ENCODE measurements around the gene ARHGEF4.
A peak's percentile ranks its signal among the peaks of the same experiment; 100 is the strongest.

The ARHGEF4 gene, protein sequence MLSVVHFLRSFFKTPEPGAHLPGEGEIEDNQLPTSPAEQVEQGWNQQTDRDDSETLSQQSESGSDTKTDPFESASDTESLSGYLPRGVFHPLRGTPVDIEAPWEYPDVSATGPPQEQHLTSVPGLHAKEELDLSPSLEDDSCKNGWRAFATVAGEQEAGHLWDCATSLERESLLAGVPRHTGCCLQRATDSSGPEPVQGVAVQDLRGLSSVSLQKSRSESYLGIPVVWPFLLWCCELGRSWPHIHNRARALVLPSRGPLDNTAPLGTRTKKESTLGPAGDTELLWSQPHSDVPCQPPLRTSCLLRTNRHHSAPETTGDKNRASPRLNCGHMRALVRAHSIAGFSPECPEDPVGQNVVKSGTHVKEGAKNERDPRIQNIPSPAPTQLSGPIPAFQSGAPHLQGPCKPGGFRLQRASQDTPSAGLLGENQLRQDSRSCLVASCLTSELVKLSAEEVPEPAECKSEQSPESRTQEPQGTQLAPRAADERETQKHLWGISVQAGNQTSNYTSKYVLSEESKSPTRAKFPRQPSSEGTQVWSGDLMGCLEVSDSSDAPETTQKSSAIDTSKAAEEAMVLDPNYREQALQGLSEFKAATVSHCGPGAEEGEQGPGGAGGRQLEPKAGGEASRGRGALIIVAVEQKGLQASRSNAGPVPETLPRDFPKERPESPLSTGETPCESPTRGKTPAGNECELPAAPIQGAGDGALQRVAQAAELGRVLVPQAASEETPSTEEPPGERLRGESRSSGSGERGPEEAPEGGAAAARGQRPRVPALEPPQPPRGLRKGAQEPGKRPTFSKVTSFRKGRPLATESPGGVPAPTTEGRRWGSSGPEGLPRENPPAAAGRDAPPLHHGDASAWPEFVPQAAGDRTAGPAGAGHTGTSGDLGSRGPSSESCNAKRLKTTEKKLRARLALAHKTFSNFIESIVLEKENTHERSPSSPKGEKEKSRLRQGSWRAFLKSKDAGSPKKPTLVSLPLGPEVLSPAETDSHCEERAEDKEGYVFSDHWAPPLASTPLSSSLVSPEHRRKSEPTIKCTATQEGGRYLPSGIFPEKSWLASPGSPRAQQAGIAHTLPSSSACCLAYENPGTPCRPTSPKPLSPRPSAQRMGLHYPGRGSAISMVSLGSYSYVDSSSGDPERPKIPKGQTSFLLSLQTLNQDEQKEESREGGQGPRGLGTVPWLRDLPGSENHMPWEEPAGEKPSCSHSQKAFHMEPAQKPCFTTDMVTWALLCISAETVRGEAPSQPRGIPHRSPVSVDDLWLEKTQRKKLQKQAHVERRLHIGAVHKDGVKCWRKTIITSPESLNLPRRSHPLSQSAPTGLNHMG (N-terminal part only)

DNA sequence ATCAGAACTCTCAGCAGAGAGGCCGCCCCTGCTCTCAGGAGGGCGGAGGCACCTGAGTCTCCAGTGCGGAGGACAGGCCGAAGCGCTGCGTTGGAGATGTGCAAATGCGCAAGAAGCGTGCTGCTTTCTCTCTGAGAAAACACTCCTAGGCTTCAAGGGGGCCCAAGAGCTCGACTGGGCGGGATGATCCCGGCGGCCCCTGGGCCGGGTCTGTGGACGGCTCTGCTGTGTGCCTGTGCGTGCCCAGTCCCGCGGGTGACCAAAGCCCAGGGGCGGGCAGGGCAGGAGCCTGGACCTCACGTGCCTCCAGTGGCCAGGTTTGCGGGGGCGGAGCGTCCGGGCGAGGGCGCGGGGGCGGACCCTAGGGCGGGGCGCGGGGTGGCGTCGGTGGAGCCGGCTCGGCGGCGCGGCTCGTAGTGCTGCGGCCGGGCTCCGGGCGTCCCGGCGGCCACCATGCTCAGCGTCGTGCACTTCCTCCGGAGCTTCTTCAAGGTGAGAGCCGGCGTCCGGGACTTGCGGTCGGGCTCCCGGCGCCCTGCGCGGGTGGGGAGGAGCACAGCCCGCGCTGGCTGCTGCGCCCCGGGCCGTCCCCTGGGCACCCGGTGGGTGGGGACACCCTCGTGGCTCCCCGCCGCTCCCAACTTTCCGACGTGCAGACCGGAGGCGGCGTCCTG is at the start of gene ARHGEF4:
TSS of gene ARHGEF4 (plus strand) at position 414 of the 674 bp plus-strand sequence. CDS start at position 454, 40 bp downstream.
- H3K4me1 Mint-ChIP-seq (ENCODE audit: low read depth), result no peaks in the 10 kb centered on the region
- peaks cover 48% of the 10 kb centered on the region for H3K27me3 Mint-ChIP-seq
- no peak within 1 kb of the TSS for H3K27ac Mint-ChIP-seq
- no peaks in the 10 kb centered on the region for H3K36me3 Mint-ChIP-seq (ENCODE audit: low read depth)
- H3K9me3 Mint-ChIP-seq, result no peaks in the 10 kb centered on the region
- intact Hi-C loops (cut with micrococcal nuclease), result no loop called here
- no peak within 1 kb of the TSS for H3K4me3 Mint-ChIP-seq

DNA sequence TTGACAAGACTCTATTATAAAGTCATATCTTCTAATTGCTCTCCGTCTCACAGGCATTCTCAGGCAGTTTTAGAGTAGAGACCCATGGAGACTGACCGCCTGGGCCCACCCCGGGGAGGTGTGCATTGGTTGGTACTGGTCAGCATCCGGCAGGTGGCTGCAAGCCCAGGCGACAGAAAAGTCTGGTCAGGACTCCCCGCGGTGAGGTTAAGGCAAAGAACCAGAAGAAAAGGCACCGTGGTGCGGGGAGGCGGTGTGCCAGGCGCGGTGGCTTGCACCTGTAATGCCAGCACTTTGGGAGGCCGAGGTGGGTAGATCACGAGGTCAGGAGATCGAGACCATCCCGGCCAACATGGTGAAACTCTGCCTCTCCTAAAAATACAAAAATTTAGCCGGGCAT is 48.9 kb upstream of the ARHGEF4 start:
- intact Hi-C loops (cut with micrococcal nuclease), result no loop called here

DNA sequence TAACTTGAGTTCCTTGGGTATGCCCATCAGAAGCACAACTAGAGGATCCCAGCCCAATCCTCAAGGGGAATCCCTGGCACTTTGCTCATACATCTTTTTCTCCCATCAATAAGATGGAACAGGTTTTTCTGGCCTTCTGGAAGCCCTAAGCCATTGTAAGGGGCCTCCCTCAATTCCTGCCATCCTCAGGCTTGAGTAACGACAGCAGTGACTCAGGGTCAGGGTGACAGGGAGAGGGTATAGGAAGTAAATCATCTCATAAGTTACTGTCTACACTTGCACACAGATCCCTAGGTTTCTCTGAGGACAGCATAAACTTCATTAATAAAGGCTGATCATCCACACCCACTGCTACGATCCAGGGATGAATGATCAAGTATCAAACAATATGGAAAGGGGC is 46.4 kb upstream of the ARHGEF4 start:
- Mint-ChIP-seq H3K27me3 (peaks cover 4% of the 10 kb centered on the region), H3K4me3 (no peak overlapping the region), H3K4me1 (ENCODE audit: low read depth) (no peaks in the 10 kb centered on the region), H3K9me3 (no peaks in the 10 kb centered on the region), H3K27ac (no peak overlapping the region), H3K36me3 (ENCODE audit: low read depth) (no peaks in the 10 kb centered on the region)
- intact Hi-C loops (cut with micrococcal nuclease), result loop anchor here (10.0 kb wide), 1 partner anchor 66 kb away; the partner anchor contains the start of gene GPR148

More for the DNA sequence above, 48.9 kb upstream of the ARHGEF4 start:
- Mint-ChIP-seq H3K9me3 (no peaks in the 10 kb centered on the region), H3K27ac (no peak overlapping the region), H3K36me3 (ENCODE audit: low read depth) (no peaks in the 10 kb centered on the region), H3K4me1 (ENCODE audit: low read depth) (no peaks in the 10 kb centered on the region), H3K4me3 (no peak overlapping the region), H3K27me3 (peaks cover 1% of the 10 kb centered on the region)

GRCh38 chr2:130790804-130791616 is 45.7 kb upstream of the ARHGEF4 start:
- H3K27me3 Mint-ChIP-seq, result peaks cover 4% of the 10 kb centered on the region
- no peaks in the 10 kb centered on the region for H3K4me1 Mint-ChIP-seq (ENCODE audit: low read depth)
- H3K9me3 Mint-ChIP-seq, result no peaks in the 10 kb centered on the region
- no peaks in the 10 kb centered on the region for H3K36me3 Mint-ChIP-seq (ENCODE audit: low read depth)
- intact Hi-C loops (cut with micrococcal nuclease), result loop anchor here (10.0 kb wide), 1 partner anchor 66 kb away; the partner anchor contains the start of gene GPR148
- no peak overlapping the region for H3K27ac Mint-ChIP-seq
- H3K4me3 Mint-ChIP-seq, result no peak overlapping the region

- intact Hi-C loops (cut with micrococcal nuclease), result loop anchor here (10.0 kb wide), 1 partner anchor 67 kb away; the partner anchor contains the start of gene GPR148
- no peaks in the 10 kb centered on the region for H3K4me1 Mint-ChIP-seq (ENCODE audit: low read depth)
- no peak overlapping the region for H3K4me3 Mint-ChIP-seq
- H3K9me3 Mint-ChIP-seq, result no peaks in the 10 kb centered on the region
- H3K36me3 Mint-ChIP-seq (ENCODE audit: low read depth), result no peaks in the 10 kb centered on the region
- no peak overlapping the region for H3K27ac Mint-ChIP-seq
- H3K27me3 Mint-ChIP-seq, result peaks cover 4% of the 10 kb centered on the region
Measured at GRCh38 chr2:130791617-130791939, 45.1 kb upstream of the ARHGEF4 start.

- H3K27me3 Mint-ChIP-seq, result peaks cover 30% of the 10 kb centered on the region
- H3K4me1 Mint-ChIP-seq (ENCODE audit: low read depth), result peaks cover 6% of the 10 kb centered on the region
- H3K27ac Mint-ChIP-seq, result no peak overlapping the region
- no peaks in the 10 kb centered on the region for H3K36me3 Mint-ChIP-seq (ENCODE audit: low read depth)
- no peaks in the 10 kb centered on the region for H3K9me3 Mint-ChIP-seq
- intact Hi-C loops (cut with micrococcal nuclease), result loop anchor here (10.0 kb wide), 1 partner anchor 71 kb away; the partner anchor contains the start of gene GPR148
- no peak overlapping the region for H3K4me3 Mint-ChIP-seq
Measured at GRCh38 chr2:130795431-130795830, 41.3 kb upstream of the ARHGEF4 start.

DNA sequence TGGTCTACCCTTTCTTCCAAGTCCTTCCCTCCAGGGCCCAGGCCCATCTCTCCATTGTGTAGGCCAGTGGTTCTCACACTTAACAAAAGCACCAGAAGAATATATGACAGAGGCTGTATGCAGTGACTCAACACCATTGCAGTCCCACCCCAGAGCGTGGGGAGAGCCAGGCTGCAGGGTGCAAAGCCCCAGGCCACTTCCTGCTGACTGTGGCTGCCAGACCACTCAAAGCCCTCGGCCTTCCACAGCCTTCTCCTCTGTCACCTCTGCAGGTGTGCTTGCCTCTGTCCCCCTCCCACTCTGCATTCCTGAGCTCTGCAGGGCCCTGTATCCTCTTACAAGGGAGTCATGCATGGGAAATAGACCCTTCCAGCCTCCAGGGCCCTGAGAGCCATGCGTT is 40.4 kb upstream of the ARHGEF4 start:
- Mint-ChIP-seq H3K36me3 (ENCODE audit: low read depth) (no peaks in the 10 kb centered on the region), H3K9me3 (no peaks in the 10 kb centered on the region), H3K27me3 (peaks cover 32% of the 10 kb centered on the region), H3K4me3 (no peak overlapping the region), H3K27ac (no peak overlapping the region), H3K4me1 (ENCODE audit: low read depth) (peaks cover 6% of the 10 kb centered on the region)
- intact Hi-C loops (cut with micrococcal nuclease), result loop anchor here (10.0 kb wide), 1 partner anchor 71 kb away; the partner anchor contains the start of gene GPR148

GRCh38 chr2:130797493-130798435 is 39.0 kb upstream of the ARHGEF4 start:
- Mint-ChIP-seq H3K36me3 (ENCODE audit: low read depth) (no peaks in the 10 kb centered on the region), H3K27me3 (peaks cover 31% of the 10 kb centered on the region), H3K27ac (peak overlapping the region; percentile 82), H3K4me3 (peak overlapping the region; percentile 76), H3K9me3 (no peaks in the 10 kb centered on the region), H3K4me1 (ENCODE audit: low read depth) (peaks cover 6% of the 10 kb centered on the region)
- intact Hi-C loops (cut with micrococcal nuclease), result loop anchor here (1.0 to 10.0 kb wide), 3 partner anchors 73 to 123 kb away; partner anchors contain the start of gene GPR148

GRCh38 chr2:130798472-130799218 is 38.1 kb upstream of the ARHGEF4 start:
- H3K36me3 Mint-ChIP-seq (ENCODE audit: low read depth), result no peaks in the 10 kb centered on the region
- peaks cover 6% of the 10 kb centered on the region for H3K4me1 Mint-ChIP-seq (ENCODE audit: low read depth)
- H3K27me3 Mint-ChIP-seq, result peaks cover 31% of the 10 kb centered on the region
- peak overlapping the region; percentile 76 for H3K4me3 Mint-ChIP-seq
- H3K9me3 Mint-ChIP-seq, result no peaks in the 10 kb centered on the region
- peak overlapping the region; percentile 82 for H3K27ac Mint-ChIP-seq
- intact Hi-C loops (cut with micrococcal nuclease), result loop anchor here (1.0 to 10.0 kb wide), 2 partner anchors 74 to 75 kb away; partner anchors contain the start of gene GPR148

GRCh38 chr2:130799295-130799694 is 37.4 kb upstream of the ARHGEF4 start:
- Mint-ChIP-seq H3K4me1 (ENCODE audit: low read depth) (peaks cover 6% of the 10 kb centered on the region), H3K27me3 (peaks cover 30% of the 10 kb centered on the region), H3K36me3 (ENCODE audit: low read depth) (no peaks in the 10 kb centered on the region)

GRCh38 chr2:130805613-130806012 is 31.1 kb upstream of the ARHGEF4 start:
- Mint-ChIP-seq H3K27ac (no peak overlapping the region), H3K27me3 (peaks cover 14% of the 10 kb centered on the region), H3K4me1 (ENCODE audit: low read depth) (no peaks in the 10 kb centered on the region), H3K4me3 (no peak overlapping the region), H3K36me3 (ENCODE audit: low read depth) (no peaks in the 10 kb centered on the region), H3K9me3 (no peaks in the 10 kb centered on the region)
- intact Hi-C loops (cut with micrococcal nuclease), result no loop called here

More at GRCh38 chr2:130799295-130799694, 37.4 kb upstream of the ARHGEF4 start:
- H3K27ac Mint-ChIP-seq, result no peak overlapping the region
- H3K9me3 Mint-ChIP-seq, result no peaks in the 10 kb centered on the region
- H3K4me3 Mint-ChIP-seq, result no peak overlapping the region
- intact Hi-C loops (cut with micrococcal nuclease), result loop anchor here (10.0 kb wide), 1 partner anchor 74 kb away; the partner anchor contains the start of gene GPR148

All from dendritic cell treated with granulocyte-macrophage colony-stimulating factor and Interleukin-4, amounts not matched to agents 40 ng/mL and 50 ng/mL, for 4 days (primary cell).